Left lung (tissue), 10 donors: ENCODE data around the gene DIPK1A. TPM values are rescaled to one million over a fixed set of nuclear protein-coding genes. Genes with fewer than 3 reads are reported as not detected.

Experiments
- ATAC-seq: fragments of 200-7000 bp; cut with Tn5 transposase; one replicate; pipeline ENCODE4 v1.9.1; 2020; ENCODE audit warnings: moderate library complexity
- DNase-seq, 4 donors: peaks; one replicate each; pipeline ENCODE4 v3.0.0-alpha.2; 2013 to 2020
- H3K27ac ChIP-seq, 2 donors: fragments of 200-600 bp; sonication (generic) in 1 of 2; one replicate each; pipeline versions ENCODE4 v1.5.0 to v1.8.0; 2020 to 2021
- H3K27me3 ChIP-seq, 2 donors: fragments of 200-600 bp; sonication (generic) in 1 of 2; one replicate each; pipeline versions ENCODE4 v1.5.0 to v1.8.0; 2020 to 2021
- H3K36me3 ChIP-seq, 2 donors: fragments of 200-600 bp; sonication (generic) in 1 of 2; one replicate each; pipeline versions ENCODE4 v1.5.0 to v1.8.0; 2020 to 2021
- H3K4me1 ChIP-seq, 2 donors: fragments of 200-600 bp; one replicate each; pipeline ENCODE4 v1.8.0; 2021
- H3K4me3 ChIP-seq, 2 donors: fragments of 200-600 bp; sonication (generic) in 1 of 2; one replicate each; pipeline versions ENCODE4 v1.5.0 to v1.8.0; 2020 to 2021; ENCODE audit warnings: mild to moderate bottlenecking in 1 of 2
- H3K9me3 ChIP-seq, 2 donors: fragments of 200-600 bp; sonication (generic) in 1 of 2; one replicate each; pipeline versions ENCODE4 v1.5.0 to v1.8.0; 2020 to 2021
- CTCF ChIP-seq, 2 donors: fragments of 200-600 bp; sonication (generic) in 1 of 2; IDR thresholded peaks; one replicate each; pipeline versions ENCODE4 v1.5.0 to v1.8.0; 2021; ENCODE audit warnings: antibody characterized with exemption in 2 of 2
- intact Hi-C, 2 donors: fragments of 100-400 bp; cut with DNase I; formaldehyde crosslinking; loops; one replicate each; pipeline versions ENCODE4 v1.11.2 to v1.14.2; 2022
- polyA plus RNA-seq, 6 donors: library from polyadenylated mRNA; unstranded; fragments of 120-200 nt; gene quantifications; one replicate each; pipeline ENCODE4 v1.2.1, GENCODE V29; 2013; ENCODE audit not compliant: insufficient read length in 6 of 6
- total RNA-seq, 2 donors: library from RNA; stranded (reverse); fragmentation: NEBNext Ultra II Directional; extraction: Animal tissue kit (Norgen Biotek cat#: 25700); gene quantifications; one replicate each; pipeline ENCODE4 v1.2.1, GENCODE V29; 2021
- donor health status: DM: no; HTN: yes; CAD: no.
- donor health status: DM: no; HTN: no; CAD: no.

Gene DIPK1A
- total and polyA plus RNA-seq, 8 donors: 6.8 to 14.8 (median 10.2) TPM

GRCh38 chr1:92927870-92928269 is 33.4 kb downstream of the DIPK1A start:
- intact Hi-C loops: no loop called here
- ATAC-seq: no peak
- peak in 1 of 2 donors; percentile 8 for TF ChIP-seq CTCF (IDR thresholded peaks at IDR 0.05)
- Histone ChIP-seq H3K4me3 (no peak overlapping the region), H3K9me3 (no peaks in the 10 kb centered on the region), H3K27me3 (no peaks in the 10 kb centered on the region), H3K4me1 (no peaks in the 10 kb centered on the region), H3K36me3 (no peaks in the 10 kb centered on the region), H3K27ac (no peak overlapping the region)
- no peak for DNase-seq

GRCh38 chr1:92926873-92927272 is 34.4 kb downstream of the DIPK1A start:
- no peaks in the 10 kb centered on the region for H3K9me3 ChIP-seq
- H3K27ac ChIP-seq: no peak overlapping the region
- intact Hi-C loops: no loop called here
- TF ChIP-seq CTCF (IDR thresholded peaks at IDR 0.05): no peak
- H3K4me3 ChIP-seq: no peak overlapping the region
- ATAC-seq (no peak), DNase-seq (no peak)
- H3K4me1 ChIP-seq: no peaks in the 10 kb centered on the region
- H3K36me3 ChIP-seq: no peaks in the 10 kb centered on the region
- H3K27me3 ChIP-seq: no peaks in the 10 kb centered on the region

- intact Hi-C loops: no loop called here
- no peaks in the 10 kb centered on the region for H3K27me3 ChIP-seq
- TF ChIP-seq CTCF (IDR thresholded peaks at IDR 0.05): no peak
- H3K27ac ChIP-seq: no peak overlapping the region
- H3K9me3 ChIP-seq: no peaks in the 10 kb centered on the region
- no peaks in the 10 kb centered on the region for H3K4me1 ChIP-seq
- no peaks in the 10 kb centered on the region for H3K36me3 ChIP-seq
- DNase-seq (no peak), ATAC-seq (no peak)
- H3K4me3 ChIP-seq: no peak overlapping the region
Measured at GRCh38 chr1:92924501-92924900, 36.8 kb downstream of the DIPK1A start.

- peak in 1 of 4 donors; percentile 33 for DNase-seq
- Histone ChIP-seq H3K4me1 (no peaks in the 10 kb centered on the region), H3K27ac (no peak overlapping the region), H3K27me3 (no peaks in the 10 kb centered on the region), H3K9me3 (no peaks in the 10 kb centered on the region), H3K36me3 (no peaks in the 10 kb centered on the region), H3K4me3 (no peak overlapping the region)
- no peak for TF ChIP-seq CTCF (IDR thresholded peaks at IDR 0.05)
- ATAC-seq: no peak
- intact Hi-C loops: no loop called here
Measured at GRCh38 chr1:92923664-92924063, 37.6 kb downstream of the DIPK1A start.

- ATAC-seq (no peak), DNase-seq (no peak)
- H3K4me3 ChIP-seq: no peak overlapping the region
- no peaks in the 10 kb centered on the region for H3K36me3 ChIP-seq
- H3K9me3 ChIP-seq: no peaks in the 10 kb centered on the region
- intact Hi-C loops: no loop called here
- H3K4me1 ChIP-seq: no peaks in the 10 kb centered on the region
- H3K27me3 ChIP-seq: no peaks in the 10 kb centered on the region
- no peak overlapping the region for H3K27ac ChIP-seq
- no peak for TF ChIP-seq CTCF (IDR thresholded peaks at IDR 0.05)
Measured at GRCh38 chr1:92922356-92923035, 38.8 kb downstream of the DIPK1A start.
